GM12891 (cell line): ENCODE measurements around the gene SPAG16.

ENCODE experiments used
- PAX5 ChIP-seq: IDR thresholded peaks from 2 replicates; pipeline ENCODE4 v1.6.1; 2011; ENCODE audit warnings: low read length, moderate library complexity, mild to moderate bottlenecking; ENCODE audit not compliant: insufficient read depth, severe bottlenecking
- POLR2A ChIP-seq: IDR thresholded peaks from 2 replicates; pipeline ENCODE4 v1.6.1; 2011; ENCODE audit warnings: low read depth, low read length, control low read depth
- POLR2AphosphoS5 ChIP-seq: IDR thresholded peaks from 2 replicates; pipeline ENCODE4 v1.6.1; 2011; ENCODE audit warnings: low read depth, low read length, control low read depth
- SPI1 ChIP-seq: IDR thresholded peaks from 2 replicates; pipeline ENCODE4 v1.6.1; 2011; ENCODE audit warnings: low read depth, low read length, control low read depth
- TAF1 ChIP-seq: IDR thresholded peaks from 2 replicates; pipeline ENCODE4 v1.6.1; 2011; ENCODE audit warnings: low read depth, low read length, control low read depth

DNA sequence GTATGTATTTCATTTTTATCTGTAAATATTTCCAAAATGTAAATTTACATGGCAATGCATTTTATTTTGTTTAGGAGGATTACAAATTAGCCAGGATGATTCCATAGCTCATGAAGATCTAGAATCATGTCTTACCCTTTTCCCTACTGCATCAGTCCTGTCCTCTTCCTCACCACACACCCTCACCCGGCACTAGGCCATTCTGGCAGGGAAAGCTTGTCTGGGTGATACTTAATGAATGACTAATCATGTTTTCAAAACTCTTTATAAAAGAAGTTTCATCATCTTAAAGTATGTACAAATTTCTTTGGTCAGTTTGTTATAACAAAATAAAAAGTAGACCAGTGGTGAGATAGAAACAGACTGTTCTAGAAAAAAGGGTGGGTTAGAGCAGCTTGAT lies 843.3 kb downstream of the SPAG16 start:
- no peak for TF ChIP-seq POLR2AphosphoS5
- no peak for TF ChIP-seq TAF1
- no peak for TF ChIP-seq POLR2A
- no peak for TF ChIP-seq SPI1
- no peak for TF ChIP-seq PAX5
